NCI-H146 treated with DMSO at 0.1 percent for 48 hours (cell line): Measurements from ENCODE around the gene C19orf81.
"Not testable (repeated sequence)": the region's sequence is repeated elsewhere in the genome, so short reads cannot be mapped to it uniquely, and the experiment has no call there.

Experiments
- DNase-seq: peaks from one replicate; lab custom pipeline; 2025; ENCODE audit not compliant: unreplicated experiment; lab: John Stamatoyannopoulos, UW

C19orf81 gene

GRCh38 chr19:50649433-50650391, at the start of gene C19orf81:
TSS of gene C19orf81 (plus strand) at chr19:50649445. CDS start at chr19:50649445, 0 bp downstream.
- no peak for DNase-seq

- no peak for DNase-seq
Observed at GRCh38 chr19:50601407-50602088, 47.7 kb upstream of the C19orf81 start.

GRCh38 chr19:50602089-50602422, 47.2 kb upstream of the C19orf81 start:
- DNase-seq = no peak

GRCh38 chr19:50602496-50602895, 46.7 kb upstream of the C19orf81 start:
- no peak for DNase-seq

GRCh38 chr19:50602935-50603334, 46.3 kb upstream of the C19orf81 start:
- DNase-seq = no peak

GRCh38 chr19:50604264-50605073, 44.8 kb upstream of the C19orf81 start:
- not testable (repeated sequence) for DNase-seq

GRCh38 chr19:50606059-50606836, 43.0 kb upstream of the C19orf81 start:
- DNase-seq = not testable (repeated sequence)

GRCh38 chr19:50607388-50607787, 41.9 kb upstream of the C19orf81 start:
- no peak for DNase-seq

- DNase-seq = no peak
Observed at GRCh38 chr19:50607874-50608785, 41.1 kb upstream of the C19orf81 start.

GRCh38 chr19:50612504-50613404, 36.5 kb upstream of the C19orf81 start:
- DNase-seq = not testable (repeated sequence)

- not testable (repeated sequence) for DNase-seq
Observed at GRCh38 chr19:50618379-50618778, 30.9 kb upstream of the C19orf81 start.

- not testable (repeated sequence) for DNase-seq
Observed at GRCh38 chr19:50619184-50619583, 30.1 kb upstream of the C19orf81 start.

GRCh38 chr19:50620394-50620906, 28.8 kb upstream of the C19orf81 start:
- DNase-seq = not testable (repeated sequence)

- DNase-seq = no peak
Observed at GRCh38 chr19:50624949-50625600, 24.2 kb upstream of the C19orf81 start.

- no peak for DNase-seq
Observed at GRCh38 chr19:50626011-50626410, 23.2 kb upstream of the C19orf81 start.

- no peak for DNase-seq
Observed at GRCh38 chr19:50626795-50627194, 22.4 kb upstream of the C19orf81 start.

GRCh38 chr19:50628146-50628545, 21.1 kb upstream of the C19orf81 start:
- no peak for DNase-seq

- DNase-seq = no peak
Observed at GRCh38 chr19:50628551-50628950, 20.7 kb upstream of the C19orf81 start.
